ENCODE results near the gene TBXT. TPM values are rescaled to one million over a fixed set of nuclear protein-coding genes. Genes with fewer than 3 reads are reported as not detected.
"Not testable (repeated sequence)": the region's sequence is repeated elsewhere in the genome, so short reads cannot be mapped to it uniquely, and the experiment has no call there.

TBXT gene
- total RNA-seq, 1 donor from 2014 or later: not detected

- no peak for TF ChIP-seq CTCF (IDR thresholded peaks at IDR 0.05; ENCODE audit: insufficient read depth, low read length, severe bottlenecking)
- H3K27me3 ChIP-seq (ENCODE audit: control insufficient read depth, insufficient read depth, low read length): no peaks in the 10 kb centered on the region
- FAIRE-seq: no peak
- H3K36me3 ChIP-seq (ENCODE audit: control insufficient read depth, insufficient read depth, low read length): no peaks in the 10 kb centered on the region
- no peak for DNase-seq (ENCODE audit: low read depth)
- H3K4me3 ChIP-seq (ENCODE audit: low read depth, low read length): no peak overlapping the region
Observed at GRCh38 chr6:166127624-166128472, 39.8 kb downstream of the TBXT start.

- not testable (repeated sequence) for H3K4me3 ChIP-seq (ENCODE audit: low read depth, low read length); FAIRE-seq; H3K27me3 ChIP-seq (ENCODE audit: control insufficient read depth, insufficient read depth, low read length); DNase-seq (ENCODE audit: low read depth); H3K36me3 ChIP-seq (ENCODE audit: control insufficient read depth, insufficient read depth, low read length)
Observed at GRCh38 chr6:166123115-166123514, 44.5 kb downstream of the TBXT start.

- no peak for DNase-seq (ENCODE audit: low read depth)
- H3K4me3 ChIP-seq (ENCODE audit: low read depth, low read length): no peak overlapping the region
- H3K27me3 ChIP-seq (ENCODE audit: control insufficient read depth, insufficient read depth, low read length): no peaks in the 10 kb centered on the region
- H3K36me3 ChIP-seq (ENCODE audit: control insufficient read depth, insufficient read depth, low read length): no peaks in the 10 kb centered on the region
- FAIRE-seq: no peak
- no peak for TF ChIP-seq CTCF (IDR thresholded peaks at IDR 0.05; ENCODE audit: insufficient read depth, low read length, severe bottlenecking)
Observed at GRCh38 chr6:166121726-166122125, 45.9 kb downstream of the TBXT start.

- no peak for FAIRE-seq
- Histone ChIP-seq H3K4me3 (ENCODE audit: low read depth, low read length) (no peak overlapping the region), H3K36me3 (ENCODE audit: control insufficient read depth, insufficient read depth, low read length) (no peaks in the 10 kb centered on the region), H3K27me3 (ENCODE audit: control insufficient read depth, insufficient read depth, low read length) (no peaks in the 10 kb centered on the region)
- no peak for TF ChIP-seq CTCF (IDR thresholded peaks at IDR 0.05; ENCODE audit: insufficient read depth, low read length, severe bottlenecking)
- DNase-seq (ENCODE audit: low read depth): no peak
Observed at GRCh38 chr6:166119116-166119911, 48.3 kb downstream of the TBXT start.

GRCh38 chr6:166115609-166116008, 52.0 kb downstream of the TBXT start:
- no peak for TF ChIP-seq CTCF (IDR thresholded peaks at IDR 0.05; ENCODE audit: insufficient read depth, low read length, severe bottlenecking)
- FAIRE-seq: no peak
- DNase-seq (ENCODE audit: low read depth): no peak
- no peak overlapping the region for H3K4me3 ChIP-seq (ENCODE audit: low read depth, low read length)
- no peaks in the 10 kb centered on the region for H3K36me3 ChIP-seq (ENCODE audit: control insufficient read depth, insufficient read depth, low read length)
- H3K27me3 ChIP-seq (ENCODE audit: control insufficient read depth, insufficient read depth, low read length): no peaks in the 10 kb centered on the region

- DNase-seq (ENCODE audit: low read depth): peak; percentile 27
- FAIRE-seq: no peak
Observed at GRCh38 chr6:166112580-166112979, 55.1 kb downstream of the TBXT start.

More at GRCh38 chr6:166112580-166112979, 55.1 kb downstream of the TBXT start:
- no peak overlapping the region for H3K4me3 ChIP-seq (ENCODE audit: low read depth, low read length)
- TF ChIP-seq CTCF (IDR thresholded peaks at IDR 0.05; ENCODE audit: insufficient read depth, low read length, severe bottlenecking): no peak
- H3K27me3 ChIP-seq (ENCODE audit: control insufficient read depth, insufficient read depth, low read length): no peaks in the 10 kb centered on the region
- H3K36me3 ChIP-seq (ENCODE audit: control insufficient read depth, insufficient read depth, low read length): no peaks in the 10 kb centered on the region

Measured in bronchial epithelial cell (primary cell).